ENCODE data around the gene HMCN1.
"Not testable (repeated sequence)": the region's sequence is repeated elsewhere in the genome, so short reads cannot be mapped to it uniquely, and the experiment has no call there.

Gene HMCN1

GRCh38 chr1:186099336-186100104 is 365.3 kb downstream of the HMCN1 start:
- DNase-seq = no peak

DNA sequence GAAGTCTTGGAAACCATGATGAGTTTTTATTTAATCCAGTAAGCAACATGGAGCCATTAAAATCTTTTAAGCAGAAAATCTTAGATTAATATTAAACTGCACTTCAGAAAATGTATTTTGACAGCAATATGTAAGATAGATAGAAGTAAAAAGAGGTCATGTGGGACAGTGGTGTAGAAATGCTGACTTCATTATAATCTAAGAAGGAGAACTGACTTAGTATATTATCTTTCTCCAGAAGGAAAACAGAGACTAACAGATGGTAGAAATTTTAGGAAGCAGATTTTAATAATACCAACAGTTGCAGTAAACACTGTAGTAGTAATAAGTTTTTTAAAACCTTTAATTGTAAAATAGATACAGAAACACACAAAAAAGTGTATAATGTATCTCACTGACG is 367.9 kb downstream of the HMCN1 start:
- no peak for DNase-seq

- no peak for DNase-seq
Measured at GRCh38 chr1:186102547-186103148, 368.5 kb downstream of the HMCN1 start.

GRCh38 chr1:186104459-186104858 is 370.3 kb downstream of the HMCN1 start:
- DNase-seq = no peak

- no peak for DNase-seq
Measured at GRCh38 chr1:186112280-186112679, 378.1 kb downstream of the HMCN1 start.

DNA sequence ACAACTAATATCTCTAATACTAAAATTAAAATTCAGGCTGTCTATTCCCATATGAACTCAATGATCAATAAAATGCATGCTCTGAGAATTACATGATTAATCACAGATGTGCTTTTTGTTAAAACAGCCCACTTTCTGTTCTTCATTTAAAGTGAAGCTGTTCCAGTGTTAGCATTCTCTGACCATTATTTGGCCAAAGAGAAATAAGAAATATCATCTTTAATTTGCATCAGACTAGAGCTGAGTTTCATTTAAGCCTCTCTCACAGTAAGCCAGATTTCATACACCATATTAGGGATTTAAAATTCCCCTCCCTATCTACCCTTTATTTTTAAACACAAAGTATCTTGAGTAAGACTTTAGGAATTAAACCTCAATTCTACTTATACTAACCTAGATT is 379.3 kb downstream of the HMCN1 start:
- no peak for DNase-seq

GRCh38 chr1:186118724-186119123 is 384.5 kb downstream of the HMCN1 start:
- no peak for DNase-seq

DNA sequence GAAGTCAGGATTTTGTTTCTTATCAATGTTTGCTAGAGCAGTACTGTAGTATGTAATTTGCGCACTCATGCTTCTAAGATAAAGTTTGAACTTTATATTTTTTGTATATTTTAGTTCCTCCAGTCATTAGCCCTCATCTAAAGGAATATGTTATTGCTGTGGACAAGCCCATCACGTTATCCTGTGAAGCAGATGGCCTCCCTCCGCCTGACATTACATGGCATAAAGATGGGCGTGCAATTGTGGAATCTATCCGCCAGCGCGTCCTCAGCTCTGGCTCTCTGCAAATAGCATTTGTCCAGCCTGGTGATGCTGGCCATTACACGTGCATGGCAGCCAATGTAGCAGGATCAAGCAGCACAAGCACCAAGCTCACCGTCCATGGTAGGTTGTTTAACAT is 388.6 kb downstream of the HMCN1 start:
- no peak for DNase-seq

GRCh38 chr1:186125035-186125434 is 390.8 kb downstream of the HMCN1 start:
- DNase-seq = no peak

GRCh38 chr1:186125511-186125910 is 391.3 kb downstream of the HMCN1 start:
- DNase-seq = no peak

- no peak for DNase-seq
Measured at GRCh38 chr1:186129758-186130157, 395.6 kb downstream of the HMCN1 start.

- DNase-seq = no peak
Measured at GRCh38 chr1:186139115-186139514, 404.9 kb downstream of the HMCN1 start.

DNA sequence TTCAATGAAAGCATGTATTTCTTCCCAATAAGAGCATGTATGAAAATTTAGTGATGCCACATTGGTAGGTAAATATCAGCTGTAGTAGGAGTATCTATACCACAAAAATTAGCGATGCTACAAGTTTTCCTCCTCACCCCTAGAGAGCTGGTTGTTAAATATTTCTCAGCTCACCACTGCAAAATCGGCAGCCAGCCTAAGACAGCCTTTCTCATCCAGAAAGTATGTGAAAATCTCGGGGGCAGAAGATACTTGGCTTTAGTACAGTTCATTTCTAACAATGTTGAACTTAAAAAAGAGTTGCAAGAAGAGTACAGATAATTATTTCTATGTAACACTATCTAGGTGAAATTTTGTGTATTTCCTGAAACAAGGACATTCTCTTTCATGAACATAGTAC is 405.5 kb downstream of the HMCN1 start:
- no peak for DNase-seq

DNA sequence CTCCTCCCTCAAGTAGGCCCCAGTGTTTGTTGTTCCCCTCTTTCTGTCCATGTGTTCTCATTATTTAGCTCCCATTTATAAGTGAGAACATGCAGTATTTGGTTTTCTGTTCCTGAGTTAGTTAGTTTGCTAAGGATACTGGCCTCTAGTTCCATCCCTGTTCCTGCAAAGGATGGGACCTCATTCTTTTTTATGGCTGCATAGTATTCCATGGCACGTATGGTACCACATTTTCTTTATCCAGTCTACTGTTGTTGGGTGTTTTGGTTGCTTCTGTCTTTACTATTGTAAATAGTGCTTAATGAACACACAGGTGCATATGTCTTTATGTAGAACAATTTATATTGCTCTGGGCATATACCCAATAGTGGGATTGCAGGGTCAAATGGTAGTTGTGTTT is 408.0 kb downstream of the HMCN1 start:
- DNase-seq = no peak

- DNase-seq = no peak
Measured at GRCh38 chr1:186142916-186143315, 408.7 kb downstream of the HMCN1 start.

- DNase-seq = no peak
Measured at GRCh38 chr1:186143481-186143880, 409.3 kb downstream of the HMCN1 start.

GRCh38 chr1:186144505-186144904 is 410.3 kb downstream of the HMCN1 start:
- DNase-seq = no peak

GRCh38 chr1:186146974-186147373 is 412.8 kb downstream of the HMCN1 start:
- no peak for DNase-seq

DNA sequence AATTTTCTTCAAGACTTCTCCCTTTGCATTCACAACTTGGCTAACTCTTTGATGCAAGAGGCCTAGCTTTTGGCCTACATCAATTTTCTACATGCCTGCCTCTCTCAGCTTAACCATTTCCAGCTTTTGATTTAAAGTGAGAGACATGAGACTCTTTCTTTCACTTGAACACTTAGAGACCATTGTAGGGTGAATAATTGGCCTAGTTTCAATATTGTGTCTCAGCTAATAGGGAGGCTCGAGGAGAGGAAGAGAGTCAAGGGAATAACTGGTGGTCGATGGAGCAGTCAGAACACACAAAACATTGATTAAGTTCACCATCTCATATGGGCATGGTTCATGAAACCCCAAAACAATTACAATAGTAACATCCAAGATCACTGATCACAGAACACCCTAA is 415.4 kb downstream of the HMCN1 start:
- no peak for DNase-seq

DNA sequence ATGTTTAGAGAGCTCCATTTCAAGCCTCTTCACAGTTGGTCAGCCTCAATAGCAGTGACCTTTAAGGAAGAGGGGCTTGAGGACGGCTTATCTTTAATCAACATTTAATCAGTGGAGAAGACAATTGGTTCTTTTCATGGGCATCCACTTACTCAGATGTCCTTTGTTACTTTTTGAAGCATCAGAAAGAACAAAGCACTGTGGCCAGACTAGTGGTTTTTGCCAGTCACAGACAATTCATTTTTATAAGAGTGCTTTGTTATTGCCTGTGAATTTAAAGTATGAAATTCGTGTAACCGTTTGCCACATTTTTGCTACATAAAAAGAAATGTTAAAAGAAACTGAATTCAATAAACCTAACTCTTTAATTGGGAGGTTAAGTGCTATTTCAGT is 418.0 kb downstream of the HMCN1 start:
- DNase-seq = no peak

- DNase-seq = no peak
Measured at GRCh38 chr1:186152620-186153239, 418.5 kb downstream of the HMCN1 start.

DNA sequence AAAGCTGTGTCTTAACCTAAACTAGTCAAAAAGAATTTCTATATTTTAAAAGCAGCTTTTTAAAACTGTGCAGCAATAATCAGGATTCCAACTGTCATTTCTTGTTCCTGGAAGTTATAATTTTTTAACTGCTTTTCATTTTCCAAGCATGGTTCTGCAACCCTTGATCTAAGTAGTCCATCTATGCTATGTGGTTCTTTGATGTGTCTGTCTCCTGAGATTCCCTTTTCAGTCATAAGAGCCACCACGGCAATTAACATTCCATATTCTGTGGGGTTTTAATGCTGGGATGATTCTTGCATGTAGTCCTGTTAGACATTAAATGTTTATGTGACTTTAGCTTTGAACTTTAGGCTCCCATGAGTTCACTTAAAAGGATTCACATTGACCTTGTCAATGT is 420.5 kb downstream of the HMCN1 start:
- DNase-seq = no peak

DNA sequence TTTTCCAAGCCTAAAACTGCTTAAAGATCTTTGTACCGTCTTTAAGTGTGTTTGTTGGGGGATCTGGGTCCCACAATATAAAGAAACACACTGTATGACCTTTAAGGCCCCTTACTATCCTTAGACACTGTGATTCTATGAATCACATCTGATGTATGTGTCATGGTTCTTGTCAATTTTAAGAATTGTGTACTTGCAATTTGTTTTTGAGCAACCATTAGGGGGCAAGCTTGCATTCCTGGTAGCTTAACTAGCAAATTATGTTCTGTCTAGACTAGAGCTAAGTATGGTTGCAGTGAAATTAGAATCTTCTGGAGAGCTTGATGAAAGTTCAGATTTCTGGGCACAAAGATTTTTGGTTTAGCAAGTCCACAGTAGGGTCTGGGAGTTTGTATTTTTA is 421.4 kb downstream of the HMCN1 start:
- DNase-seq = no peak

- DNase-seq = not testable (repeated sequence)
Measured at GRCh38 chr1:186162895-186163294, 428.7 kb downstream of the HMCN1 start.

Measured in central memory CD4-positive, alpha-beta T cell (primary cell).